Measurements from ENCODE around the gene INTS13. TPM values are rescaled to one million over a fixed set of nuclear protein-coding genes. Genes with fewer than 3 reads are reported as not detected.

The INTS13 gene
- polyA plus RNA-seq, 3 donors = 4.6 to 8.0 (median 7.5) TPM

DNA sequence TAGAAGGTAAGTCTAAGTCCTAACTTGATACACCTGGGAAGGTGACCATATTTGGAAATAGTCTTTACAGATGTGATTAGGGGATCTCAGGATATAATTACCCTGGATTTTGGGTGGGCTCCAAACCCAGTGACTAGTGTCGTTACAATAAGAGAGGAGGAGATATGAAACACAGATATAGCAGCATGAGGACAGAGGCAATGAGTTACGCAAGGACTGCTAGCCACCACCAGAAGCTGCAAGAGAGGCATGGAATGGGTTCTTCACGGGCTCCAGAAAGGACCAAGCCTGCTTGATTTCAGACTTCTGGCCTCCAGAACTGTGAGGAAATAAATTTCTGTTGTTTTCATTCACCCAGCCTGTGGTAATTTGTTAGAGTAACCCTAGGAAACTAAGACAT lies 29.1 kb upstream of the INTS13 start:
- no peak overlapping the region for H3K4me3 Mint-ChIP-seq
- peaks cover 0 to 7% of the 10 kb centered on the region in 2 donors for H3K4me1 ChIP-seq (ENCODE audit: control insufficient read depth in 1 of 2, insufficient read depth in 2 of 2, low read length in 2 of 2)
- intact Hi-C loops (cut with micrococcal nuclease) = no loop called here
- no peaks in the 10 kb centered on the region for H3K9me3 ChIP-seq (replicated peaks in 1 of 2; ENCODE audit: control insufficient read depth in 1 of 2, insufficient read depth in 1 of 2, low read length in 2 of 2)
- H3K27ac Mint-ChIP-seq = no peak overlapping the region
- no peak overlapping the region for H3K4me3 ChIP-seq (replicated peaks in 1 of 3; ENCODE audit: low read depth in 2 of 3, low read length in 3 of 3)
- H3K4me2 ChIP-seq (replicated peaks; ENCODE audit: extremely low read depth, low read length, poor library complexity, severe bottlenecking) = no peak overlapping the region
- peaks cover 3% of the 10 kb centered on the region for H3K4me1 Mint-ChIP-seq
- TF ChIP-seq, protein P1, sequence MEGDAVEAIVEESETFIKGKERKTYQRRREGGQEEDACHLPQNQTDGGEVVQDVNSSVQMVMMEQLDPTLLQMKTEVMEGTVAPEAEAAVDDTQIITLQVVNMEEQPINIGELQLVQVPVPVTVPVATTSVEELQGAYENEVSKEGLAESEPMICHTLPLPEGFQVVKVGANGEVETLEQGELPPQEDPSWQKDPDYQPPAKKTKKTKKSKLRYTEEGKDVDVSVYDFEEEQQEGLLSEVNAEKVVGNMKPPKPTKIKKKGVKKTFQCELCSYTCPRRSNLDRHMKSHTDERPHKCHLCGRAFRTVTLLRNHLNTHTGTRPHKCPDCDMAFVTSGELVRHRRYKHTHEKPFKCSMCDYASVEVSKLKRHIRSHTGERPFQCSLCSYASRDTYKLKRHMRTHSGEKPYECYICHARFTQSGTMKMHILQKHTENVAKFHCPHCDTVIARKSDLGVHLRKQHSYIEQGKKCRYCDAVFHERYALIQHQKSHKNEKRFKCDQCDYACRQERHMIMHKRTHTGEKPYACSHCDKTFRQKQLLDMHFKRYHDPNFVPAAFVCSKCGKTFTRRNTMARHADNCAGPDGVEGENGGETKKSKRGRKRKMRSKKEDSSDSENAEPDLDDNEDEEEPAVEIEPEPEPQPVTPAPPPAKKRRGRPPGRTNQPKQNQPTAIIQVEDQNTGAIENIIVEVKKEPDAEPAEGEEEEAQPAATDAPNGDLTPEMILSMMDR (IDR thresholded peaks at IDR 0.05) = no peak
- no peak for DNase-seq
- H3K27me3 ChIP-seq (ENCODE audit: control insufficient read depth in 2 of 2, insufficient read depth in 2 of 2, low read length in 2 of 2) = no peaks in the 10 kb centered on the region
- no peaks in the 10 kb centered on the region for H3K27me3 Mint-ChIP-seq (ENCODE audit: low read depth in 3 of 3)
- no peaks in the 10 kb centered on the region for H3K79me2 ChIP-seq (ENCODE audit: insufficient read depth, low read length)
- no peak overlapping the region for H3K9ac ChIP-seq (ENCODE audit: insufficient read depth, low read length, poor library complexity, severe bottlenecking)
- H3K36me3 Mint-ChIP-seq = peaks cover 45 to 57% of the 10 kb centered on the region in 2 donors
- H3K27ac ChIP-seq (ENCODE audit: low read depth in 1 of 2, low read length in 2 of 2) = no peak overlapping the region
- 60% methylated on average over 1 of the region's 3 CpGs for WGBS (ENCODE audit: insufficient coverage)
- H4K20me1 ChIP-seq (ENCODE audit: insufficient read depth, low read length) = no peaks in the 10 kb centered on the region
- H2AFZ ChIP-seq (ENCODE audit: insufficient read depth, low read depth, low read length, poor library complexity, severe bottlenecking) = no peak overlapping the region
- peaks cover 22 to 80% of the 10 kb centered on the region in 2 donors for H3K36me3 ChIP-seq (replicated peaks in 1 of 2; ENCODE audit: control insufficient read depth in 1 of 2, insufficient read depth in 2 of 2, low read length in 2 of 2)
- H3K9me3 Mint-ChIP-seq = no peaks in the 10 kb centered on the region

DNA sequence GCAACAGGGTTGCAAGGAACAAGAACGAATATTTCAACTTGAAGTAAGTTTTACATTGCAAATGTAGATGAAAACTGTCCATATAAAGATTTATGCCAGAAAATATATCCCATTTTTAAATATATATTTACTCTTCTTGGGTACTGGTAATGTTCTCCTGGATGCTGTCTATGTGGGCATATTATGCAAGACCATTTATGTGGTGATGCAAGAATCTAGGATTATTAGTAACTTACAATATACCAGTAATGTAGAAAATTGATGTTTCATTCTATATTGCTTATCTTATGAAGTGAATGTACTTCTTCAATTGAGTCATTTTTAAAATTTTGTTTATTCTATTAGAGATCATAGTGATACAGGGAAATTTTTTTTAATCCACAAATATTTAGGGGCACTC lies 25.6 kb upstream of the INTS13 start:
- H3K4me1 ChIP-seq (ENCODE audit: control insufficient read depth in 1 of 2, insufficient read depth in 2 of 2, low read length in 2 of 2) = peaks cover 0 to 7% of the 10 kb centered on the region in 2 donors
- H2AFZ ChIP-seq (ENCODE audit: insufficient read depth, low read depth, low read length, poor library complexity, severe bottlenecking) = no peak overlapping the region
- H3K27me3 Mint-ChIP-seq (ENCODE audit: low read depth in 3 of 3) = no peaks in the 10 kb centered on the region
- no peaks in the 10 kb centered on the region for H3K9me3 ChIP-seq (replicated peaks in 1 of 2; ENCODE audit: control insufficient read depth in 1 of 2, insufficient read depth in 1 of 2, low read length in 2 of 2)
- no peak overlapping the region for H3K4me3 Mint-ChIP-seq
- H3K36me3 ChIP-seq (replicated peaks in 1 of 2; ENCODE audit: control insufficient read depth in 1 of 2, insufficient read depth in 2 of 2, low read length in 2 of 2) = peaks cover 27 to 82% of the 10 kb centered on the region in 2 donors
- no peak overlapping the region for H3K9ac ChIP-seq (ENCODE audit: insufficient read depth, low read length, poor library complexity, severe bottlenecking)
- WGBS (ENCODE audit: insufficient coverage) = no CpG with 5 or more reads among the region's 1 CpG
- H3K4me2 ChIP-seq (replicated peaks; ENCODE audit: extremely low read depth, low read length, poor library complexity, severe bottlenecking) = no peak overlapping the region
- peaks cover 3% of the 10 kb centered on the region for H3K4me1 Mint-ChIP-seq
- no peaks in the 10 kb centered on the region for H3K27me3 ChIP-seq (ENCODE audit: control insufficient read depth in 2 of 2, insufficient read depth in 2 of 2, low read length in 2 of 2)
- no peak overlapping the region for H3K4me3 ChIP-seq (replicated peaks in 1 of 3; ENCODE audit: low read depth in 2 of 3, low read length in 3 of 3)
- intact Hi-C loops (cut with micrococcal nuclease) = no loop called here
- TF ChIP-seq, protein P1 (IDR thresholded peaks at IDR 0.05) = no peak
- H3K9me3 Mint-ChIP-seq = no peaks in the 10 kb centered on the region
- peaks cover 48 to 59% of the 10 kb centered on the region in 2 donors for H3K36me3 Mint-ChIP-seq
- H3K79me2 ChIP-seq (ENCODE audit: insufficient read depth, low read length) = no peaks in the 10 kb centered on the region
- H3K27ac ChIP-seq (ENCODE audit: low read depth in 1 of 2, low read length in 2 of 2) = peak overlapping the region in 1 of 2 donors; percentile 47
- H4K20me1 ChIP-seq (ENCODE audit: insufficient read depth, low read length) = no peaks in the 10 kb centered on the region
- H3K27ac Mint-ChIP-seq = peak overlapping the region in 5 of 7 donors; percentile 11 to 76 (median 45)
- DNase-seq = peak in 2 of 3 donors; percentile 13 to 30
